PFSK-1 (cell line): ENCODE results near the gene GMDS.
A peak's percentile ranks its signal among the peaks of the same experiment; 100 is the strongest.

Experiments
- FOXP2 ChIP-seq: optimal IDR thresholded peaks from 2 replicates; pipeline ENCODE3; 2011; ENCODE audit warnings: borderline replicate concordance, control low read depth, inconsistent platforms; ENCODE audit not compliant: insufficient read depth; ENCODE audit errors: extremely low read length, extremely low read depth
- POLR2AphosphoS5 ChIP-seq: IDR thresholded peaks from 2 replicates; pipeline ENCODE4 v1.6.1; 2012; ENCODE audit warnings: low read depth, mild to moderate bottlenecking, control low read depth, low read length, moderate library complexity
- SIN3A ChIP-seq: IDR thresholded peaks from 2 replicates; pipeline ENCODE4 v1.6.1; 2012; ENCODE audit warnings: mild to moderate bottlenecking, low read length, moderate library complexity, borderline replicate concordance; ENCODE audit not compliant: insufficient read depth
- TAF1 ChIP-seq: IDR thresholded peaks from 2 replicates; pipeline ENCODE4 v1.6.1; 2012; ENCODE audit warnings: low read length, control low read depth, borderline replicate concordance; ENCODE audit not compliant: insufficient read depth
- TF ChIP-seq, protein P1 (sequence below), 2 experiments: IDR thresholded peaks; 2 replicates each; pipeline versions ENCODE4 v1.6.1 to v1.8.0; 2011 to 2012; ENCODE audit warnings: low read depth in 2 of 2, low read length in 2 of 2, control low read depth in 1 of 2, inconsistent platforms in 1 of 2, mild to moderate bottlenecking in 1 of 2, moderate library complexity in 1 of 2; ENCODE audit not compliant: insufficient read depth in 1 of 2

The GMDS gene

DNA sequence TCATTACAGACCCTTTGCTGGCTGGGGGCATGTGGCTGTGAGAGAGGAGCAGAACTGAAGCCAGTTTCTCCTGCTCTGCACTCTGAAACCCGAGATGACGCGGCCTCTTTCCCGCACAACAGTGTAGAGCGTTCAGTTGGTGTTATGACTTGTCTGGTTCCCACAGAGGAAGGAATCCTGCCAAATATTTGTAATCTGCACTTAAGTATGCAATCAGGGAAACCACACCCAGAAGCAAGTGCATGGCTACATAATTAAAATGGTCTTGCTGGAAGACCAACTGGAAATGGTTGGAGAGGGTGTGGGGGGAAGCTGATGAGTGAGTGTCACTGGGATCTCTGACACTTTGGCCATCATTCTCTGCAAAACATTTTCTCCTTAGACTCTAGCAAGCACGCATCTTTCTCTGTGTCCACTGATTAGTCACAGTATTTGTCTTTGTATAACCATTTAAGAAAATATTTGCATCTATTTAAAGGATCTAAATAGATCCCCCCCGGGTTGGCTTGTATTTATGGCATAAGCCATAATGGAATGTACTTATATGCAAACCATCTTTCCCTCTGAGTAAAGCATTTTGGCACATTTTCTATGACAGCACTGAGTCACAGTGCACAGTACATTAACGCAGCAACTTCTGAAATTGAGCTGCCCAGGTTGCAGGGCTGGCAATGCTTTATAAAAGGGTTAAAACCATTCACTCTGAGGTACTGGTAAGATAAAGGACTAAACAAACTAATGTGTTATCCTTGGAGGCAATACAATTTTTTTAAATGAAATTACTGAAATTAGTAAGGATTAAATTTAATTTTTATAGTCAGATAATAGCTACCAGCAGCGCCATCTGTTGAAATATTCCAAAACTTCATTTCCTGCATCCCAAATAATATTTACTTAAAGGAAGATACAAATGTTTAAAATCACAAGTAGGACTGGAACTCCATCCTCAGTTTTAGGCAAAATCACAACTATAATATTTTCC is 559.0 kb downstream of the GMDS start:
- TF ChIP-seq FOXP2 (peak; percentile 36), SIN3A (no peak)

DNA sequence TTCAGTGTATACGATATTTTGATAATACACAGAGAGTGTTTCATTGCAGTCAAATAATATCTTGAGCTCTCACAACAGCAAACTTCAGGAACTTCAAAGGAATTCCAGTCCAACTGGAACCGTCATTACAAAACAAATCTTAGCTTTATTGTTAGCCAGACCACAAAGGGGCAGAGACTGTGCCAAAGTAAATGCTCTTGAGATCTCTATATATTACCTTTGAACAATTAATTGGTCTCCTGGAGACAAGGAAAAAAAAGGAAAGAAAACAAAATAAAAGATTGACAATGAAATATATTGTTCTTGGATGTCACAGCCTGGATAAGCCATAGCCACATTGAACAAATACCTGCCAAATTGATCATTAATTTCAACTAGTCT is 565.7 kb downstream of the GMDS start:
- TF ChIP-seq POLR2AphosphoS5 (no peak), TAF1 (no peak), FOXP2 (no peak), SIN3A (no peak)
- TF ChIP-seq, protein P1, sequence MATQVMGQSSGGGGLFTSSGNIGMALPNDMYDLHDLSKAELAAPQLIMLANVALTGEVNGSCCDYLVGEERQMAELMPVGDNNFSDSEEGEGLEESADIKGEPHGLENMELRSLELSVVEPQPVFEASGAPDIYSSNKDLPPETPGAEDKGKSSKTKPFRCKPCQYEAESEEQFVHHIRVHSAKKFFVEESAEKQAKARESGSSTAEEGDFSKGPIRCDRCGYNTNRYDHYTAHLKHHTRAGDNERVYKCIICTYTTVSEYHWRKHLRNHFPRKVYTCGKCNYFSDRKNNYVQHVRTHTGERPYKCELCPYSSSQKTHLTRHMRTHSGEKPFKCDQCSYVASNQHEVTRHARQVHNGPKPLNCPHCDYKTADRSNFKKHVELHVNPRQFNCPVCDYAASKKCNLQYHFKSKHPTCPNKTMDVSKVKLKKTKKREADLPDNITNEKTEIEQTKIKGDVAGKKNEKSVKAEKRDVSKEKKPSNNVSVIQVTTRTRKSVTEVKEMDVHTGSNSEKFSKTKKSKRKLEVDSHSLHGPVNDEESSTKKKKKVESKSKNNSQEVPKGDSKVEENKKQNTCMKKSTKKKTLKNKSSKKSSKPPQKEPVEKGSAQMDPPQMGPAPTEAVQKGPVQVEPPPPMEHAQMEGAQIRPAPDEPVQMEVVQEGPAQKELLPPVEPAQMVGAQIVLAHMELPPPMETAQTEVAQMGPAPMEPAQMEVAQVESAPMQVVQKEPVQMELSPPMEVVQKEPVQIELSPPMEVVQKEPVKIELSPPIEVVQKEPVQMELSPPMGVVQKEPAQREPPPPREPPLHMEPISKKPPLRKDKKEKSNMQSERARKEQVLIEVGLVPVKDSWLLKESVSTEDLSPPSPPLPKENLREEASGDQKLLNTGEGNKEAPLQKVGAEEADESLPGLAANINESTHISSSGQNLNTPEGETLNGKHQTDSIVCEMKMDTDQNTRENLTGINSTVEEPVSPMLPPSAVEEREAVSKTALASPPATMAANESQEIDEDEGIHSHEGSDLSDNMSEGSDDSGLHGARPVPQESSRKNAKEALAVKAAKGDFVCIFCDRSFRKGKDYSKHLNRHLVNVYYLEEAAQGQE (IDR thresholded peaks at IDR 0.05; ENCODE audit: insufficient read depth in 1 of 2, low read depth in 2 of 2, low read length in 2 of 2) = no peak

DNA sequence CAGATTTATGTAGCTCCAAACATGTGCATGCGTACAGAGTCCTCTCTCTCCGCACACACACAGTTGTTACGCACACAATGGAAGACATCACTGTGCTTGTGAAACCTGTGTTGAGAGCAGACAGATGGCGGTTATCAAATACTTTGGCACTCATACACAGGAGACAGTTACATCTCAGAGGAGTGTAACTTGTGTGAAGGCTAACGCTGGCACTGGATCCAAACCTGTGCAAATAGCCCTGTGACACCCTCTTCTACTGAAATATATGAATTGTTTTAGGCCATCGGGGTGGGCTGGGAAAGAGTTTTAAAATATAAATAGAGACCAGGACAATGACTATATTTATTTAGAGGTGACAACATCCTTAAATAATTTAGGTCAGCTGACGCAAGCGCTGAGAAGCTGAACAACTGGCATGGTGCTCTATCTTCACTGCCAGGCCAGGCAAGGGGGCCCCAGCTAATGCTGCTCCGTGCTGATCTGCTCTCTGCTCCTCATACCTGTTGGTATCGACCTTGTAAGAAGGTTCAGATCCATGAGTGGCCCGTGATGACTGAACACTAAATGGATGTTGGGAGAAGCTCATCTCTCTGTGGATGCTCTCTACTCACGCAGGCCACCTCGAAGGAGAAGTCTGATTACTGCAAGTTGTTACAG is 566.2 kb downstream of the GMDS start:
- TF ChIP-seq TAF1 = no peak
- no peak for TF ChIP-seq POLR2AphosphoS5
- no peak for TF ChIP-seq FOXP2
- TF ChIP-seq, protein P1 (IDR thresholded peaks at IDR 0.05; ENCODE audit: insufficient read depth in 1 of 2, low read depth in 2 of 2, low read length in 2 of 2) = no peak
- TF ChIP-seq SIN3A = no peak

DNA sequence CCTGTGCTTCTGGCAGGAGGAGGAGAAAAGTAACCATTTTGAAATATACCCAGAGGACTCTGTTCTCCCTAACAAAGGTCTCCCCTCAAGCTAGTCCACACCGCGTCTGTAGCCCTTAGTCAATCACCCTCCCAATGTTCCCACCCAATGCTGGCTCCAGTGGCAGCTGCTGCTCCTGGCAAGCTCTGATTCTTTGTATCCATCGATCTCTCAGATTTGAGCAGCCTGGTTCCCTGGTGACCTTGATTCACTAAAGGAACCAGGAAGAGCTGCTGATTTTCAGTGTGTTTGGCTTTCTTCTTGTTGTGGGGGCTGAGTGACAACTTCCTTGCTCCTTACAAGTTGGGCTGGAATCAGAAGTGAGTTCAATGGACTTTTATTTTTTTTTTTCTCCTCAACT is 567.2 kb downstream of the GMDS start:
- no peak for TF ChIP-seq POLR2AphosphoS5
- TF ChIP-seq SIN3A = no peak
- TF ChIP-seq, protein P1 (IDR thresholded peaks at IDR 0.05; ENCODE audit: insufficient read depth in 1 of 2, low read depth in 2 of 2, low read length in 2 of 2) = no peak

DNA sequence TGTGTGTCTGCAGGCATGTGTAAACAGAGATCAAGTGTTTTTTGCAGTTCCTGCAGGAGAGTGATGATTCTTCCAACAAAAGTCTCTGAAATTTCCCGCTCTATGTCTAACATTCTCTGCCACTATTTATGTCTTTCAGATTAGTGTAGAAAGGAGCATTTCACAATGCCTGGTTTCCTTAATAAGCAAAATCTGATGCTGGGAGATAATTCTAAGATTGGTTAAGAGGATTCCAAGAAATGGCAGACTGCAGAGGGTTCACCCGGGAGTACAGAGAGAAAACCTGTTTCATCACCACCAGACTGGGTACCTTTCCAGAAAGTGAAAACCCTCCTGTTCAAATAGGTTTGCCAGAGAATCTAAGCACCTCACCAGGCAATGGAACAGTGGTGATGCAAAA is 573.0 kb downstream of the GMDS start:
- TF ChIP-seq TAF1 (no peak), POLR2AphosphoS5 (no peak), SIN3A (no peak), FOXP2 (no peak)
- TF ChIP-seq, protein P1 (IDR thresholded peaks at IDR 0.05; ENCODE audit: insufficient read depth in 1 of 2, low read depth in 2 of 2, low read length in 2 of 2) = no peak
